OCI-LY7 (cell line): Measurements from ENCODE around the gene TDRD9.

Source experiments
- EZH2phosphoT487 ChIP-seq: fragments of 200-600 bp; sonication (generic); IDR thresholded peaks from 2 replicates; pipeline ENCODE4 v1.6.1; 2018; ENCODE audit warnings: low read depth, borderline replicate concordance, mild to moderate bottlenecking, mixed run types, antibody characterized with exemption, low read length, moderate library complexity, mixed read lengths
- TF ChIP-seq, protein P1 (sequence below): fragments of 200-600 bp; sonication (generic); conservative IDR thresholded peaks from 2 replicates; pipeline ENCODE4 v1.5.1; 2014; ENCODE audit warnings: mild to moderate bottlenecking, antibody characterized with exemption, low read length, moderate library complexity, mixed read lengths

DNA sequence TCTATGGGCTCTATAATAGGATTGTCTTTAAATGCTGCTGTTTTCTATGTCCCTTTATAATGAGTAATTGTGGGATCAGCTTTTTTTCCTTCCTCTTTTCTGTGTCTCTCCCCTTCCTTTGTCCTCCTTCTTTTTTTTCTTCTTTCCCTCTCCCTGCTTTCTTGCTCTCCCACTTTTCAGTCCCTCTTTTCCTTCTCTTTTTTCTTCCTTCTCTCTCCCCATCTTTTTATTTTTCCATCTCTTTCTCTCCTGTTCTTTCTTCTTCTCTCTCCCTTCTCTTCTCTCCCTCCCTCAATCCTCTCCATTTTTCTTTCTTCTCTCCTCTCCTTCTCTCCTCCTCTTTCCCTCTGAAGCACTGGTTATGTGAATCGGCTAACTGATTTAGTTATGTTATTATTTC, 76.6 kb downstream of the TDRD9 start:
- TF ChIP-seq, protein P1, sequence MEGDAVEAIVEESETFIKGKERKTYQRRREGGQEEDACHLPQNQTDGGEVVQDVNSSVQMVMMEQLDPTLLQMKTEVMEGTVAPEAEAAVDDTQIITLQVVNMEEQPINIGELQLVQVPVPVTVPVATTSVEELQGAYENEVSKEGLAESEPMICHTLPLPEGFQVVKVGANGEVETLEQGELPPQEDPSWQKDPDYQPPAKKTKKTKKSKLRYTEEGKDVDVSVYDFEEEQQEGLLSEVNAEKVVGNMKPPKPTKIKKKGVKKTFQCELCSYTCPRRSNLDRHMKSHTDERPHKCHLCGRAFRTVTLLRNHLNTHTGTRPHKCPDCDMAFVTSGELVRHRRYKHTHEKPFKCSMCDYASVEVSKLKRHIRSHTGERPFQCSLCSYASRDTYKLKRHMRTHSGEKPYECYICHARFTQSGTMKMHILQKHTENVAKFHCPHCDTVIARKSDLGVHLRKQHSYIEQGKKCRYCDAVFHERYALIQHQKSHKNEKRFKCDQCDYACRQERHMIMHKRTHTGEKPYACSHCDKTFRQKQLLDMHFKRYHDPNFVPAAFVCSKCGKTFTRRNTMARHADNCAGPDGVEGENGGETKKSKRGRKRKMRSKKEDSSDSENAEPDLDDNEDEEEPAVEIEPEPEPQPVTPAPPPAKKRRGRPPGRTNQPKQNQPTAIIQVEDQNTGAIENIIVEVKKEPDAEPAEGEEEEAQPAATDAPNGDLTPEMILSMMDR: no peak
- no peak for TF ChIP-seq EZH2phosphoT487
